ENCODE data around the gene ST3GAL5. TPM values are rescaled to one million over a fixed set of nuclear protein-coding genes. Genes with fewer than 3 reads are reported as not detected.

ST3GAL5 gene
- polyA plus RNA-seq, 4 donors: 12.5 to 19.7 (median 13.0) TPM

DNA sequence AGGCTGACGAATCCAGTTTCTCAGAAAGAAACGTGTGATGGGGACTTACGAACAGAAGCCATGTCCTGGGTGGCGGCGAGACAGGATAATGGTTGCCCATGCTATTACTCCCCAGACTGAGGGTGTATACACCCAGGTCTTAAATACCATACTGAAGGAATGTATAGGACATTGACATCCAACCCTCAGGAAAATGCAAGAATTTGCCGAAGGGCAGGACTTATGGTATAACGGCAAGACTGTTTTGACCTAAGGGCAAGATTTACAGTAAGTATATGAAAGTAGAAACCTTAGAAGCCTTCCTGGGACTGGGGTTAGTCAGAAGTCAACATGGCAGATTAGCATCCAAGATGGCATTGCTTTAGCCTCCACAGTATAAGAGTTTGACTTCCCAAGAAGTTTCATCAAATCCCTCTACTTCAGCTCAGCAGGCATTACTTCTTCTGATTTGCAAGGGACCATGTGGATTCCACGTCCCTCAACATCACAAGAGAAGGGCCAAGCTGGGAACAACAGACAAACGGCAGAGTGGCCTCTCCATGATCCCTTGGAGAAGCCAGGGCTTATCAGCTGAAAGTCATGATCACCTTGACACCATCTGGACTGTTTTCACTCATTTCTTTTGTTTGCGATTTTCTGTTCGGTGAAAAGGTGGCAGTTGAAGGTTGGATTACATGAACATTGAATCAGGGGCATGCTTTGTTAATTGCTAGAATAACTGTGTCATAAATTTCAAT, 21.1 kb downstream of the ST3GAL5 start:
- no peak for DNase-seq (ENCODE audit: low read depth in 4 of 4, low spot score in 3 of 4)

DNA sequence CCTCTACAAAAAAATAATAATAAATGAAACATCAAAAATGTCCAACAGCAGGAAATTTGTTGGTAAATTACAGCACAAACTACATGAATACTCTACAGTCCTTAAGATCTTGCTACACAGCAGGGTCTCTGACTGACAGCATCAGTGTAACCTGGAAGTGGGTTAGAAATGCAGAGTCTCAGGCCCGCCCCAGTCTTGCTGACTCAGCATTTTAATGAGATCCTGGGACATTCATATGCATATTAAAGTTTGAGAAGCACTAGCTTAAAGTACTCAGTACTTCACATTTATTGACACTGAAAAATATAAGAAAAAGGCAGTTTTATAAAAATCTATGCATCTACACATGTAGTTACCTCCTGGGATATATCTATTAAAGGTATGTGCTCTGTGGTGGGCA, 21.7 kb downstream of the ST3GAL5 start:
- no peak for DNase-seq (ENCODE audit: low read depth in 4 of 4, low spot score in 3 of 4)

- DNase-seq (ENCODE audit: low read depth in 4 of 4, low spot score in 3 of 4): no peak
Measured at GRCh38 chr2:85866165-85866659, 22.6 kb downstream of the ST3GAL5 start.

- DNase-seq (ENCODE audit: low read depth in 4 of 4, low spot score in 3 of 4): no peak
Measured at GRCh38 chr2:85865539-85866164, 23.1 kb downstream of the ST3GAL5 start.

DNA sequence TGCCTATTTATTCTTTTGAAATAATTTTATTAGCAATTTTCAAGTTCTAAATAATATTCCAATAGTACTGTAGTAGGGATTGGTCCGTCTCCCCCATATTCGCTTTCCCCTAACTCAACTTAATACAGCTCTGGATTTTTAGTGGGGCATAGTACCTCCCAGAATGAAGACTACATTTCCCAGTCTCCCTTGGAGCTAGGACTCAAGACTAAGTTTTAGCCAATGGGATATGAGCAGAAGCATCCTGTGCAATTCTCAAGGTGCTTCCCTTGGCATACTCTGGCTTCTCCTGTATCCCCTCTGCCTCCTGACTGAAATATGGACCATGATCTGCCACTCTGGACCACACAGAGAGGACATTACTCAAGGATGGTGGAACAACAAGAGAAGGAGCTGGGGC, 24.1 kb downstream of the ST3GAL5 start:
- DNase-seq (ENCODE audit: low read depth in 4 of 4, low spot score in 3 of 4): no peak

DNA sequence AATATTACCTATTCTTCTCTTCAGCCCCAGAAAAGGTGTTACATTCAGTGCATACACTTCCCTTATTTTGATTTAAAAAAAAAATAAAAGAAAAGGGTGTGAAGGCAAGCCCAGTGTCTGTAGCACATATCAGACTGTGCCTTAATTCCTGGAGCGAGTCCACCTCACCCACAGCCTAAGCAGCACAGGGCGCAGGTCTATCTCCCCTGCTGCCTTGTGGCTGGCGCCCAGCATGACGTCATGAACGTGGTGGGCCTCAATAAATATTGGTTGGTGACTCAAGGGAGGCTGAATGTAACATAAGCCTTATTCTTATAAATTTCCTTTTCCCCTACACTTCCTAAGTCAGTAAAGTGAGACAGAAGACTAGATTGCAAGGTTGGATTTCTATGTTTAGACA, 26.4 kb downstream of the ST3GAL5 start:
- DNase-seq (ENCODE audit: low read depth in 4 of 4, low spot score in 3 of 4): no peak

GRCh38 chr2:85861650-85862049, 27.1 kb downstream of the ST3GAL5 start:
- no peak for DNase-seq (ENCODE audit: low read depth in 4 of 4, low spot score in 3 of 4)

DNA sequence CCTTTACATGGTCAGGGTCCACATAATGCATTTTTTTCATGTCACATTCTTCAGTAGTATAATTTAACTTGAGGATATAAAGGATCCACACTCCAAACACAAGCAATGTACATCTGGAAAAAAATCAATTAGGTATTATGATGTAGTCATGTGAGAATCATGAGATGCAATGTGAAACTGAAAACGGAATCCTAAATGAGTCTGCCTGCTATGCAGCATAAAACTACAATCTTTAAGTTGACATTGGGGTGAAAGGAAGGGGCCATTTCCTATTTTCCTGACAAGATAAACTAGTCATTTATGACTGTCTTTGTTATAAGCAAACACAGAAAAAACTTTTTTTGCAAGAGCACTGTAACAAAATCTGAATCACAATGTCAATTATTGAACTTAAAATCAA, 27.6 kb downstream of the ST3GAL5 start:
- no peak for DNase-seq (ENCODE audit: low read depth in 4 of 4, low spot score in 3 of 4)

DNA sequence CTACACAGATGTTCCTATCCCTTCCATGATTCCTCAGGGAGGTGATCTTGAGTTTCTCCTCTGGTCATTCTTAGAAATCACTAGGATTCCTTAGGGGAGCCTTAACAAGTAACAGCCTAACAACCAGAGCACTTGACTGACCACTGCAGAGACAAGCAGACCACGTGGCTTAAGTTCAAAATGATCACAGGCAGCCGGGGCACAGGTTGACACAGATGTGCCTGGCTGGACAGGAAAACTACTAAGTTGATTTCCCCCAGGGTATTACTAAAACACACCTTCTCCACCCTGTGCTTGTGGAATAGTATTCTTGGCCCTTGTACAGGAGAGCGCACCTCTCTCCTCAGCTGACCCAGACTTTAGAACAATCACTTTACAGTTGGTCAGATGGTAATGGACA, 29.9 kb downstream of the ST3GAL5 start:
- DNase-seq (ENCODE audit: low read depth in 4 of 4, low spot score in 3 of 4): no peak

DNA sequence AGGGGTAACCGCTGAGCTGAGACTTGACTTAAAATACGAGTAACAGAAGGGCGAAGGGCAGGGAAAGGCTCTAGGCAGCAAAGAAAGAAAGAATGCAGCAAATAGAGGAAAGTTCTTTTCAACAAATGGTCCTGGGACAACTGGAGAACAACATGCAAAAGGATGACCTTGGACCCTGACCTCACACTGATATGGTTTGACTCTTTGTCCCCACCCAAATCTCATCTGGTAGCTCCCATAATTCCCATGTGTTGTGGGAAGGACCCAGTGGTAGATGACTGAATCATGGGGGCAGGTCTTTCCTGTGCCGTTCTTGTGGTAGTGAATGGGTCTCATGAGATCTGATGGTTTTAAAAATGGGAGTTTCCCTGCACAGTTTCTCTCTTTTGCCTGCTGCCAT, 33.9 kb downstream of the ST3GAL5 start:
- DNase-seq (ENCODE audit: low read depth in 4 of 4, low spot score in 3 of 4): no peak

DNA sequence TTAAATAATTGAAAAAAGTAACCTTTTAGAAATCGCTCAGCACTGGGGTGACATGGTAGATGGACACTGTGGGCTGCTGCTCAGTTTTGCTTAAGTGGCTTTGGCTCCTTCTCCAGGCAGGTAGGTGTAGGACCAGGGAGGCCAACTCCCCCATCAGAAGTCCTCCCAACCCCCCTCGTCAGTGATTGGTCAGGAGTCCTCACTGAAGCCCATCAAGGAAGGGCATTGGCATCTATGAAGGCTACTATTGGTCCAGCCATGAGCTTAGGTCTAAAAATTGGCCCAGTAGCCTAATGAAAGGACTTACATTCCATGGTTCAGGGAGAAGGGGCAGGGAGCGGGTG, 34.7 kb downstream of the ST3GAL5 start:
- DNase-seq (ENCODE audit: low read depth in 4 of 4, low spot score in 3 of 4): no peak

DNA sequence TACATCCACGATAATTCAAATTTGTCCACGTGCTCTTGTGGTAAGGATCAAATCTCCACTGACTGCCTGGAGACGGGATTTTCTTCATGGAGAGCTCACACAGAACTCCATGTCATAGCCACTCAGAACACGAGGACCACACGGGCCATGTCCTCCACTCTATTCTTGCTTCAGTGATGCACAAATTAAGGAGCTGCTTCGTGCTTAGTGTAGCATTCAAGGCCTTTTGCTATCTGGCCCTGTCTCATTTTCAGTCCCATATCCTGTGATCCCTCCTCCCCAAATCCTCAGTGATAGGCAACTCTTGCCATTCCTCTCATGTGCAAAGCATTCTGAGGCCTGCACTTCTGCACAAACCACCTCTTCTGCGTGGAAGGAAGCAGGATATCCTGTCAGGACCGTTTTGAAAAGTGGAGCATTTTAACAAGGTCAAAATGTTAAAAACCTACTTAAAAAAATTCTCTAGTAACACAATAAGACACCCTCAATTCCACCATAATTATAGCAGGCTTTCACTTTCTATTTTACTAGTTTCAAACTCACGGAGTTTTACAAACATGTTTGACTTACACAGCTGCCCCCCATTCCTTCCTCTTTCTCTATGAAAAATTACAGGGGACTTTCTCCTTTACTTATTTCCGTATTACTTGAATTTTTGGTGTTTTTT, 35.2 kb downstream of the ST3GAL5 start:
- no peak for DNase-seq (ENCODE audit: low read depth in 4 of 4, low spot score in 3 of 4)

- DNase-seq (ENCODE audit: low read depth in 4 of 4, low spot score in 3 of 4): no peak
Measured at GRCh38 chr2:85852937-85853498, 35.8 kb downstream of the ST3GAL5 start.

GRCh38 chr2:85852152-85852840, 36.5 kb downstream of the ST3GAL5 start:
- no peak for DNase-seq (ENCODE audit: low read depth in 4 of 4, low spot score in 3 of 4)

GRCh38 chr2:85851253-85852151, 37.3 kb downstream of the ST3GAL5 start:
- DNase-seq (ENCODE audit: low read depth in 4 of 4, low spot score in 3 of 4): no peak

DNA sequence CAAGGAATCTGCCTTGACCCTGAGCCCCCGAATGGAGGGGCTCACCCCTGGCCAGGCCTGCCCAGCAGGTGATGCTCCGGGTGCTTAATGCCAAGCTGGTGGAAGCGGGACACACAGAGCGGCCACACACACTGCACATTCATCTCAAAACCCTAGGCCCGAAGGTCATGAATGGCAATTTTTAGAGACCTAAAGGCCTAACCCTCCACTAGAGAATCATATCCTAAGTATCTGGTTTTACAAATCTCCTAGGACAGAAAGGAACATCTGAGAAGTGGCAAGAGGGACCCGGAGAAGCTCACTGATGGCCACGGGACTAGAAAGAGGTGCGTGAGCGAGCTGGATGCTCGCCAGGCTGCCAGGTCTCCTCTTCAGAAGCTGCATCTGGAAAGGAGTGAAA, 38.3 kb downstream of the ST3GAL5 start:
- no peak for DNase-seq (ENCODE audit: low read depth in 4 of 4, low spot score in 3 of 4)

DNA sequence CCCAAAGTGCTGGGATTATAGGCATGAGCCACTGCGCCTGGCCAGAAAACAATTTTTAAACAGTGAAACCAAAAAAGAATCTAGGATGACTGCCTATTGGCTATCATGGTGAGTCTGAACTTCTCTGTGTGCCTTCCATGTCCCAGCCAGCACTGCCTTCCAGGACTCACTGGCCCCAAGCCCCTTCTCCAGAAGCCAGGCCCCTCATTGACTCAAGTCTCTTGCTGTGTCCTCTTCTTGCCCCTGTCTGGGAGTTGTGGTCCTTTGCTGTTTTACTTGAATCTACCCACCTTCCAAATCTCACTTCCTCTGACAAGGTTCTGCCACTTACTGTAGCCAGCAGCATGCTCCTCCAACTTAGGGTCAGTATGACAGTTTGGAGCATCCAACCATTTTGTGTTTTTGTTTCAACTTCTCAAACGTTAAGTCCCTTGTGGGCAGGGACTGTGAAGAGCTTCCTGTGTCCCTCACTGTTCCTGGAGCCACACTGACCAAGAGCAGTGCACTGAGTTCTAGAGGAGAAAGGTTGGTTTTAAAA, 41.7 kb downstream of the ST3GAL5 start:
- DNase-seq (ENCODE audit: low read depth in 4 of 4, low spot score in 3 of 4): no peak

DNA sequence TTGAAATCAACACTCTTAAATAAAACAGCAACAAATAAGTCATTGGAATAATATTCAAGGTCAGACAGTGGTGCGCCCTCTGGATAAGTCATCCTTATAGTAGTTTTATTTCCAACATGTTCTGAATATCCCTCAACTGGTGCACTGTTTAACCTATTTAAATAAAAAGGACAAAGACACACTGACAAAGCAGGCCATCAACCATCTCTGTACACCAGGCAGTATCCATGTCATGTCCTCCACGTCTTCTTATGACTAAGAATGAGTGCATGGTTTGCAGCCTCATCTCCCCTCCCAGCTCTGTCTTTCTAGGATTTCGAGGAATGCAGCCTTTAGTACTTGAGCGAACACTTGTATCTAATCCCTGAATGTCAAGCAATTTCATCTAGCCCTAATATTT, 42.4 kb downstream of the ST3GAL5 start:
- no peak for DNase-seq (ENCODE audit: low read depth in 4 of 4, low spot score in 3 of 4)

GRCh38 chr2:85844486-85844885, 44.3 kb downstream of the ST3GAL5 start:
- no peak for DNase-seq (ENCODE audit: low read depth in 4 of 4, low spot score in 3 of 4)

DNA sequence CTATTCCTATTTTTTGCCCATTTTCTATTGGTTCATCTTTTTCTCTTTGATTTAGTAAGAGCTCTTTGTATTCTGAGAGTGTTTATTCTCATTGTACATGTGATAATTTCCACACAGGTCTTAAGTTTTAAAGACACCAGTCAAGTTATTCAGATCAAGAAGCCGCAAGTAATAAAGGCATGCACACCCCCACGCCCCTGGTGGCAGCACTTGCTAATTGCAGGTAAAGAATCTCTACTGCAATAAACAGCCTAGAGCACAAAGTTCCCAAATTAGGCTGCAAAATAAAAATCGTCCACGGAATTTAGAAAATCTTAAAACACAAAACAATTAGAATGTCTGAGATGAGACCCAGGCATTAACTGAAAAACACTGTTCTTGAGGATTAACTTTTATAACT, 45.2 kb downstream of the ST3GAL5 start:
- DNase-seq (ENCODE audit: low read depth in 4 of 4, low spot score in 3 of 4): no peak

Measured in left renal pelvis (tissue), 4 donors.